GOT3 (cell line): ENCODE data around the gene PSENEN.

ENCODE experiments used
- DNase-seq: peaks from one replicate; lab custom pipeline; 2025; ENCODE audit warnings: mixed read lengths; lab: John Stamatoyannopoulos, UW

The PSENEN gene

GRCh38 chr19:35745328-35746086 lies at the start of gene PSENEN, which contains the start of gene U2AF1L4:
Gene PSENEN (plus strand): TSS chr19:35745651. CDS start chr19:35745931, 280 bp downstream.
Gene U2AF1L4 (minus strand): TSS chr19:35745418. CDS start chr19:35745391, 27 bp downstream.
- DNase-seq: peak; percentile 89

- no peak for DNase-seq
Observed at GRCh38 chr19:35695895-35696422, 49.5 kb upstream of the PSENEN start.

- no peak for DNase-seq
Observed at GRCh38 chr19:35696835-35697234, 48.6 kb upstream of the PSENEN start.

GRCh38 chr19:35702223-35703012 lies 43.0 kb upstream of the PSENEN start:
- DNase-seq: peak; percentile 70

- no peak for DNase-seq
Observed at GRCh38 chr19:35703343-35703742, 42.1 kb upstream of the PSENEN start.

GRCh38 chr19:35704218-35704617 lies 41.2 kb upstream of the PSENEN start, which contains the start of gene ZBTB32:
Gene ZBTB32 (plus strand): TSS chr19:35704558. CDS start chr19:35714627, 10,069 bp downstream.
- no peak for DNase-seq

GRCh38 chr19:35708391-35708790 lies 37.1 kb upstream of the PSENEN start:
- DNase-seq: no peak

- no peak for DNase-seq
Observed at GRCh38 chr19:35710784-35711723, 34.4 kb upstream of the PSENEN start.

GRCh38 chr19:35712567-35713505 lies 32.6 kb upstream of the PSENEN start:
- DNase-seq: no peak

GRCh38 chr19:35713506-35713850 lies 32.0 kb upstream of the PSENEN start:
- DNase-seq: no peak

GRCh38 chr19:35713904-35714495 lies 31.5 kb upstream of the PSENEN start:
- no peak for DNase-seq

- DNase-seq: no peak
Observed at GRCh38 chr19:35714601-35715354, 30.7 kb upstream of the PSENEN start.

- DNase-seq: no peak
Observed at GRCh38 chr19:35715355-35715809, 30.1 kb upstream of the PSENEN start.

GRCh38 chr19:35715981-35716800 lies 29.3 kb upstream of the PSENEN start:
- DNase-seq: no peak

GRCh38 chr19:35716801-35717664 lies 28.4 kb upstream of the PSENEN start:
- peak; percentile 91 for DNase-seq

GRCh38 chr19:35717665-35718344 lies 27.6 kb upstream of the PSENEN start, which contains the start of gene KMT2B:
Gene KMT2B (plus strand): TSS chr19:35718003. CDS start chr19:35718019, 16 bp downstream.
- DNase-seq: no peak
